Panc1 (cell line): Measurements from ENCODE around the gene DLGAP1. TPM values are rescaled to one million over a fixed set of nuclear protein-coding genes. Genes with fewer than 3 reads are reported as not detected.
A peak's percentile ranks its signal among the peaks of the same experiment; 100 is the strongest.

Experiments
- ATAC-seq: fragments of 200-7000 bp; cut with Tn5 transposase; 2 replicates; pipeline ENCODE4 v1.9.1; 2020; ENCODE audit warnings: mild to moderate bottlenecking, moderate library complexity
- BruUV-seq: library from RNA; stranded (reverse); fragments of 400-500 nt; replicated peaks from 2 replicates; lab custom pipeline; 2021; lab: Mats Ljungman, UMichigan
- CTCF ChIA-PET: fragments of 300-600 bp; sonication (Branson Sonifier 250); formaldehyde crosslinking; loops from one replicate; lab custom pipeline; 2022; ENCODE audit warnings: antibody characterized with exemption; lab: Charles Lee
- POLR2A ChIA-PET: fragments of 300-600 bp; sonication (Branson Sonifier 250); formaldehyde crosslinking; loops from one replicate; lab custom pipeline; 2022; ENCODE audit warnings: antibody characterized with exemption; lab: Charles Lee
- DNase-seq: peaks from one replicate; pipeline ENCODE4 v3.0.0-alpha.2; 2010; ENCODE audit warnings: low read depth, low spot score
- H3K27ac ChIP-seq: 2 replicates; pipeline ENCODE4 v1.5.1; 2011; ENCODE audit warnings: mild to moderate bottlenecking, low read length, inconsistent platforms
- H3K27me3 ChIP-seq: fragments of 200-500 bp; sonication (Bioruptor generic); 2 replicates; pipeline ENCODE4 v1.6.0; 2014; ENCODE audit warnings: low read length, inconsistent platforms; ENCODE audit not compliant: control insufficient read depth, insufficient read depth
- H3K36me3 ChIP-seq: fragments of 200-500 bp; sonication (Bioruptor generic); 2 replicates; pipeline ENCODE4 v1.5.1; 2014; ENCODE audit warnings: inconsistent platforms, mild to moderate bottlenecking, low read length, moderate library complexity; ENCODE audit not compliant: control insufficient read depth, insufficient read depth
- H3K4me1 ChIP-seq: 2 replicates; pipeline ENCODE4 v1.5.1; 2011; ENCODE audit warnings: inconsistent platforms, mild to moderate bottlenecking, low read length, moderate library complexity; ENCODE audit not compliant: control insufficient read depth, insufficient read depth
- H3K4me3 ChIP-seq, 2 experiments: 2 replicates each; pipeline ENCODE4 v1.5.1; 2011 to 2012; ENCODE audit warnings: low read depth in 2 of 2, low read length in 2 of 2, mild to moderate bottlenecking in 2 of 2, inconsistent platforms in 1 of 2, moderate library complexity in 1 of 2
- H3K9me3 ChIP-seq: fragments of 200-500 bp; sonication (Bioruptor generic); 2 replicates; pipeline ENCODE4 v1.5.1; 2014; ENCODE audit warnings: low read depth, mild to moderate bottlenecking, inconsistent platforms, low read length, moderate library complexity; ENCODE audit not compliant: control insufficient read depth, insufficient read depth
- POLR2AphosphoS5 ChIP-seq: IDR thresholded peaks from 2 replicates; pipeline ENCODE4 v1.6.1; 2012; ENCODE audit warnings: mild to moderate bottlenecking, low read depth, low read length, moderate library complexity
- SIN3A ChIP-seq: IDR thresholded peaks from 2 replicates; pipeline ENCODE4 v1.6.1; 2012; ENCODE audit warnings: low read depth, mild to moderate bottlenecking, low read length, moderate library complexity, borderline replicate concordance; ENCODE audit not compliant: insufficient read depth
- TCF7L2 ChIP-seq: IDR thresholded peaks from 2 replicates; pipeline ENCODE4 v1.6.1; 2011; ENCODE audit warnings: mild to moderate bottlenecking, low read depth, low read length, inconsistent platforms
- in situ Hi-C: cut with HindIII; loops from 2 replicates; pipeline ENCODE4 v1.10.0; 2016; ENCODE audit warnings: low sequenced_read_pairs, low pct_unique_long_range_greater_than_20kb
- intact Hi-C: fragments of 100-400 bp; cut with micrococcal nuclease; formaldehyde crosslinking; loops from one replicate; pipeline ENCODE4 v1.10.0; 2022; ENCODE audit not compliant: unreplicated experiment
- total RNA-seq: library from RNA; stranded (reverse); gene quantifications from one replicate; pipeline ENCODE4 v1.2.1, GENCODE V29; 2021; ENCODE audit not compliant: unreplicated experiment
- TF ChIP-seq, protein P1 (sequence below): fragments of 450-650 bp; IDR thresholded peaks from 2 replicates; pipeline ENCODE4 v1.5.1; 2017; ENCODE audit warnings: mild to moderate bottlenecking
- TF ChIP-seq, protein P2 (sequence below), 2 experiments: IDR thresholded peaks; 2 replicates each; pipeline ENCODE4 v1.6.1; 2011 to 2012; ENCODE audit warnings: low read depth in 2 of 2, control low read depth in 1 of 2, low read length in 1 of 2, mild to moderate bottlenecking in 1 of 2, moderate library complexity in 1 of 2; ENCODE audit not compliant: insufficient read depth in 1 of 2

Gene DLGAP1
- total RNA-seq, 1 experiment from 2014 or later = 1.8 TPM

DNA sequence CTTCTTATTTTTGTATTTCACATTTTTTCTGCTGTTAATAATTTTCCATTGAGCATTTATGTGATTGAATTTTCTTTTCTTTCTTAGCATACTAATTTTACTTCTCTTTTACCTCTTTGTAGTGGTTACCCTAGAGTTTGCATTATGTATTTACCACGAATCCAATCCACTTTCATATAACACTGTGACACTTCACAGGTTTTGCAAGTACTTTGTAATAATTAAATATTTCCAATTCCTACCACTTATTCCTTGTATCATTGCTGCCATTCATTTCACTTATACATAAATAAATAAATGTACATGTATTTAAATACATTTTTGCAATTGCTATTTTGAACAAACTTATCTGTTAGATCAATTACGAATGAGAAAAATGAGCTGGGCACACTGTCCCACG, 894.4 kb downstream of the DLGAP1 start:
- intact Hi-C loops = no loop called here
- in situ Hi-C loops = no loop called here
- Histone ChIP-seq H3K9me3 (no peaks in the 10 kb centered on the region), H3K27ac (no peak overlapping the region), H3K36me3 (no peaks in the 10 kb centered on the region), H3K4me1 (no peaks in the 10 kb centered on the region), H3K27me3 (no peaks in the 10 kb centered on the region), H3K4me3 (no peak overlapping the region)
- ATAC-seq (no peak), DNase-seq (no peak)
- POLR2A ChIA-PET = no interaction called here
- TF ChIP-seq SIN3A (no peak), TCF7L2 (no peak), POLR2AphosphoS5 (no peak)
- TF ChIP-seq, protein P1, sequence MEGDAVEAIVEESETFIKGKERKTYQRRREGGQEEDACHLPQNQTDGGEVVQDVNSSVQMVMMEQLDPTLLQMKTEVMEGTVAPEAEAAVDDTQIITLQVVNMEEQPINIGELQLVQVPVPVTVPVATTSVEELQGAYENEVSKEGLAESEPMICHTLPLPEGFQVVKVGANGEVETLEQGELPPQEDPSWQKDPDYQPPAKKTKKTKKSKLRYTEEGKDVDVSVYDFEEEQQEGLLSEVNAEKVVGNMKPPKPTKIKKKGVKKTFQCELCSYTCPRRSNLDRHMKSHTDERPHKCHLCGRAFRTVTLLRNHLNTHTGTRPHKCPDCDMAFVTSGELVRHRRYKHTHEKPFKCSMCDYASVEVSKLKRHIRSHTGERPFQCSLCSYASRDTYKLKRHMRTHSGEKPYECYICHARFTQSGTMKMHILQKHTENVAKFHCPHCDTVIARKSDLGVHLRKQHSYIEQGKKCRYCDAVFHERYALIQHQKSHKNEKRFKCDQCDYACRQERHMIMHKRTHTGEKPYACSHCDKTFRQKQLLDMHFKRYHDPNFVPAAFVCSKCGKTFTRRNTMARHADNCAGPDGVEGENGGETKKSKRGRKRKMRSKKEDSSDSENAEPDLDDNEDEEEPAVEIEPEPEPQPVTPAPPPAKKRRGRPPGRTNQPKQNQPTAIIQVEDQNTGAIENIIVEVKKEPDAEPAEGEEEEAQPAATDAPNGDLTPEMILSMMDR = no peak
- TF ChIP-seq, protein P2, sequence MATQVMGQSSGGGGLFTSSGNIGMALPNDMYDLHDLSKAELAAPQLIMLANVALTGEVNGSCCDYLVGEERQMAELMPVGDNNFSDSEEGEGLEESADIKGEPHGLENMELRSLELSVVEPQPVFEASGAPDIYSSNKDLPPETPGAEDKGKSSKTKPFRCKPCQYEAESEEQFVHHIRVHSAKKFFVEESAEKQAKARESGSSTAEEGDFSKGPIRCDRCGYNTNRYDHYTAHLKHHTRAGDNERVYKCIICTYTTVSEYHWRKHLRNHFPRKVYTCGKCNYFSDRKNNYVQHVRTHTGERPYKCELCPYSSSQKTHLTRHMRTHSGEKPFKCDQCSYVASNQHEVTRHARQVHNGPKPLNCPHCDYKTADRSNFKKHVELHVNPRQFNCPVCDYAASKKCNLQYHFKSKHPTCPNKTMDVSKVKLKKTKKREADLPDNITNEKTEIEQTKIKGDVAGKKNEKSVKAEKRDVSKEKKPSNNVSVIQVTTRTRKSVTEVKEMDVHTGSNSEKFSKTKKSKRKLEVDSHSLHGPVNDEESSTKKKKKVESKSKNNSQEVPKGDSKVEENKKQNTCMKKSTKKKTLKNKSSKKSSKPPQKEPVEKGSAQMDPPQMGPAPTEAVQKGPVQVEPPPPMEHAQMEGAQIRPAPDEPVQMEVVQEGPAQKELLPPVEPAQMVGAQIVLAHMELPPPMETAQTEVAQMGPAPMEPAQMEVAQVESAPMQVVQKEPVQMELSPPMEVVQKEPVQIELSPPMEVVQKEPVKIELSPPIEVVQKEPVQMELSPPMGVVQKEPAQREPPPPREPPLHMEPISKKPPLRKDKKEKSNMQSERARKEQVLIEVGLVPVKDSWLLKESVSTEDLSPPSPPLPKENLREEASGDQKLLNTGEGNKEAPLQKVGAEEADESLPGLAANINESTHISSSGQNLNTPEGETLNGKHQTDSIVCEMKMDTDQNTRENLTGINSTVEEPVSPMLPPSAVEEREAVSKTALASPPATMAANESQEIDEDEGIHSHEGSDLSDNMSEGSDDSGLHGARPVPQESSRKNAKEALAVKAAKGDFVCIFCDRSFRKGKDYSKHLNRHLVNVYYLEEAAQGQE (IDR thresholded peaks at IDR 0.05; ENCODE audit: insufficient read depth in 1 of 2, low read depth in 2 of 2, low read length in 1 of 2) = no peak
- no TSS peak for BruUV-seq
- CTCF ChIA-PET = no interaction called here

DNA sequence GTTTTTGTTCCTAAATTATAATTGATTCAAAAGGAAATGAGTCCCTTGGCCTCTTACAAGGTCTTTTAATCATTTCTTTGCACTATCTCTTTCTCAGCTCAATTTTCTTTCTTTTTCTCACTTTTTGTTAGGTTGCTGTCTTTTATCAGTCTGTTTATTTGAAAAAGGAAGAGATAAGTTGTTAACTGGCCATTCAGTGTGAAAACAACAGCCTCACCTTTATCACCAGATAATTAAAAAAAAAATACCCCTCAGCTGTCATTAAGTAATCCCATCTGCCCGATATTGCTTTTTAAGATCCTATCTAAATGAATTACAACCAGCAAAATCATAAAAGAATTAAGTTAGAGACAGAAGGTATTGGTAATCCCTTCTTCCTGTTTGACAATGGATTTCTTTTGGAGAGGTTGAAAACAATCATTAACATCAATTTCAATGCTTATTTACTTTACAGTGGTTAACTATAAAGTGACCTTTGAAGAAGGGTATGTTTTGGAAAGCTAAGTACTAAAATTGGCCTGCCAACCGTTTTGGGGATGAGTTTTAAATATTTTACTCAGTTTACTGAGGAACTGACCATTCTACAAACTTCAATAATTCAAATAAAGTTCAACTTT, 900.2 kb downstream of the DLGAP1 start:
- DNase-seq (no peak), ATAC-seq (no peak)
- intact Hi-C loops = no loop called here
- Histone ChIP-seq H3K36me3 (no peaks in the 10 kb centered on the region), H3K4me3 (no peak overlapping the region), H3K9me3 (no peaks in the 10 kb centered on the region), H3K4me1 (no peaks in the 10 kb centered on the region; the same call in 1 of the 2 replicates), H3K27me3 (no peaks in the 10 kb centered on the region), H3K27ac (peak overlapping the region; percentile 57; the same call in 1 of the 2 replicates)
- BruUV-seq = no TSS peak
- POLR2A ChIA-PET = no interaction called here
- in situ Hi-C loops = no loop called here
- CTCF ChIA-PET = no interaction called here
- TF ChIP-seq TCF7L2 (no peak), POLR2AphosphoS5 (no peak), SIN3A (no peak)
- TF ChIP-seq, protein P1 = no peak
- TF ChIP-seq, protein P2 (IDR thresholded peaks at IDR 0.05; ENCODE audit: insufficient read depth in 1 of 2, low read depth in 2 of 2, low read length in 1 of 2) = no peak
